Mesodermal cell (in vitro differentiated cells): ENCODE measurements around the gene TNN.

ENCODE experiments used
- H3K27ac ChIP-seq: 2 replicates; pipeline ENCODE4 v1.7.0; 2013; ENCODE audit warnings: mild to moderate bottlenecking, low read depth, low read length, moderate library complexity; ENCODE audit not compliant: severe bottlenecking
- H3K36me3 ChIP-seq: 2 replicates; pipeline ENCODE4 v1.7.1; 2013; ENCODE audit warnings: mild to moderate bottlenecking, low read length, moderate library complexity; ENCODE audit not compliant: control insufficient read depth, insufficient read depth
- H3K4me1 ChIP-seq: one replicate; pipeline ENCODE4 v1.7.1; 2013; ENCODE audit warnings: mild to moderate bottlenecking, low read length; ENCODE audit not compliant: insufficient read depth, control insufficient read depth, poor library complexity, severe bottlenecking
- H3K4me3 ChIP-seq: 2 replicates; pipeline ENCODE4 v1.7.0; 2013; ENCODE audit warnings: low read length, control low read depth, mild to moderate bottlenecking; ENCODE audit not compliant: insufficient read depth, poor library complexity, severe bottlenecking; ENCODE audit errors: extremely low read depth
- H3K9me3 ChIP-seq: 2 replicates; pipeline ENCODE4 v1.7.1; 2013; ENCODE audit warnings: mild to moderate bottlenecking, low read length, moderate library complexity; ENCODE audit not compliant: control insufficient read depth
- WGBS, 2 experiments: methylation state at CpG; one replicate each; pipeline ENCODE4 v1.1.5; 2013; ENCODE audit warnings: missing lambda C conversion rate in 2 of 2; ENCODE audit not compliant: insufficient coverage in 2 of 2; 5-methylcytosine and 5-hydroxymethylcytosine counted together

The TNN gene

DNA sequence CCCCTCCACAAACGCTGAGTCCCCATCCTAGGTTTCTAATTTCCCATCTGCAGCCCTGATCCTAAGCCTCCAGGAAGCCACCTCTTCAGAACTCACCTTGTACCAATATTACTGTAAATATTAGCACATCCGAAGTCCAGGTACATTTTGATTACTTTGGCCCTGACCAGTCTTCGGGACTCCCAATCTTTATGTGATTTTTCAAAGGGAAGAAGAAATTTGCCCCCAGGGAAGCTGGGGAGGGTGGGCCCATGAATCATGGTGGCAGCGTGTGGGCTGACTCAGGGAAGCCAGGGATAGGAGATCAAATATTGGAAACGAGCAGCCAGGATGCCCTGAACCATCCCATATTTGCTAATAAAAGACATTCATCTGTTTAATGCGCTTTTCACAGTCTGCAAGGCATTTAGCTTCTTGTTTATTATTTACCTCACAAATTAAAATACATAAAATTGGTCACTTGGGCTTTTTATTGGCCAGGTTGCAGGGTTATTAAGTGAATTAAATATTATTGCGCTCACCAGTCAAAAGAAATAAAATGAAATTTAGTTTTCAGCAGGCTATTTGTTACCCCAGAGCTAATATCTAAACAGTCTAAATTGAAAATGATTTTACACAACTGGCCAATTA is 78.4 kb downstream of the TNN start:
- no peaks in the 10 kb centered on the region for H3K4me1 ChIP-seq
- no peaks in the 10 kb centered on the region for H3K36me3 ChIP-seq
- H3K27ac ChIP-seq, result no peak overlapping the region
- WGBS, 2 experiments, result 61 to 70% methylated on average over 2 to 4 of the region's 7 CpGs
- no peaks in the 10 kb centered on the region for H3K9me3 ChIP-seq
- no peak overlapping the region for H3K4me3 ChIP-seq

DNA sequence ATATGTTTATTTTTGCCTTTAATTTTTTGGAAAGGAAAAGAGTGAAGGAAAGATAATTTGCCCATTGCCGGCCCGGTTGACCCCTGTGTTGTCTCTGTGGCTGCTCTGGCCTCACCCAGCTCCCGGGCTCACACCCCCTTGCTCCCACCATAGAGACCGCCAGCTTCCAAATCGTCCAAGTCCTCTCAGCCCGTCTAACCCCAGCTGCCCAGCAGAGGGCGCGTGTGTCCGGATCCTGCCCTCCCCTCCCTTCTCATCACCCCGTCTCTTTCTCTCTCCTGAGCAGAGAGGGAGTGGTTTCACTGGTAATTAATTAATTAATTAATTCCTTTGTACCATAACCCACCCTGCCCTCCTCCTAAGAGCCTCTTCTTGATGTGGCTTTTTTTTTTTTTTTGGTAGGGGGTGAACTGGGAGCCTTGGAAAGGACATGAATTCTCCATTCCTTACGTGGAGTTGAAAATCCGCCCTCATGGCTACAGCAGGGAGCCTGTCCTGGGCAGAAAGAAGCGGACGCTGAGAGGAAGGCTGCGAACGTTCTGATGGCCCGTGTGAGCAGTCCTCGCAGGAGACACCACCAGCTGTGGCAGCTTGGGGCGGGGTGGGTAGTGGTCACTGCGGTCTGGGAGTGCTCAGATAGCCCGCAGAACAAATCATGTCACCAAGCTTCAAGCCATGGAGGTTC is 79.0 kb downstream of the TNN start:
- no peak overlapping the region for H3K27ac ChIP-seq
- no peaks in the 10 kb centered on the region for H3K4me1 ChIP-seq
- H3K4me3 ChIP-seq, result no peak overlapping the region
- H3K36me3 ChIP-seq, result no peaks in the 10 kb centered on the region
- no peaks in the 10 kb centered on the region for H3K9me3 ChIP-seq
- 43 to 51% methylated on average over 9 to 14 of the region's 21 CpGs for WGBS, 2 experiments

DNA sequence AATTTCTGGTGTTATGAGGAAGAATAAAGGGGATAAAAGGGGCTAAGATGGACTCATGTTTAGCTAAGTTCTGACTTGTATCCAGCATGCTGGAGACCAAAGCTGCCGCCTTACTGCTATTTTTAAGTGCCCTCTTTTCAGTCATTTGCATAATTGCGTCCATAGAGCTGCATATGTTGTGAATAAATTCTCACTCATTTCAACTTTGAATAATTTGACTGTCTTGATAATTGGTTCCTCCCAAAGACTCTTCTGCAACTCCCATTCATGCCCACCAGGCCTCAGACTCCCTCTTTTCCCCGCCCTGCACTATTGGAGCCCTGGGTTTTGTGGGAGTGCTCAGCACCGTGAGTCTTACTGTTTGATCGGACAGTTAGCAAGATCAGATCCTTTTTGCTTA is 79.9 kb downstream of the TNN start:
- H3K4me3 ChIP-seq, result no peak overlapping the region
- 85 to 100% methylated on average over 1 to 2 of the region's 5 CpGs for WGBS, 2 experiments

DNA sequence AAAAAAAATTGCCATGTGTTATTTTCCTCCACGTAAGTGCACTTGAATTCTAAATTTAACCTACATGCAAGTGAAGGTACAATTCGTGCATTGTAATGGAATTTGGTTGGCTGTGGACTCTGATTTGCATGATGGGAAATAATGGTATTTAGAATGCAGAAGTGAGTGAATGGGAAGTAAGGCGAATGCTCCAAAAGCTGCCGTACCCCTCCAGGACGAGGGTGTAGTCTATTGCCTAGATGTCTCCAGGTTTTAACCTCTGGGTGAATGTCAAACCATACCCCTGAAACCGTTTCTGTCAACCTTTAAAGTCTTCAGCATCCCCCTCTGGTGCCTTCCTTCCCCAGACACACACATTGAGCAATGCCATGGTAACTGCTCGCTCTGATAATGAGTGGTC is 80.4 kb downstream of the TNN start:
- WGBS, 2 experiments, result 87 to 88% methylated on average over 5 to 6 of the region's 7 CpGs
- H3K27ac ChIP-seq, result no peak overlapping the region

More for the DNA sequence above, 79.9 kb downstream of the TNN start:
- no peak overlapping the region for H3K27ac ChIP-seq
- no peaks in the 10 kb centered on the region for H3K9me3 ChIP-seq
- H3K36me3 ChIP-seq, result no peaks in the 10 kb centered on the region
- no peaks in the 10 kb centered on the region for H3K4me1 ChIP-seq

DNA sequence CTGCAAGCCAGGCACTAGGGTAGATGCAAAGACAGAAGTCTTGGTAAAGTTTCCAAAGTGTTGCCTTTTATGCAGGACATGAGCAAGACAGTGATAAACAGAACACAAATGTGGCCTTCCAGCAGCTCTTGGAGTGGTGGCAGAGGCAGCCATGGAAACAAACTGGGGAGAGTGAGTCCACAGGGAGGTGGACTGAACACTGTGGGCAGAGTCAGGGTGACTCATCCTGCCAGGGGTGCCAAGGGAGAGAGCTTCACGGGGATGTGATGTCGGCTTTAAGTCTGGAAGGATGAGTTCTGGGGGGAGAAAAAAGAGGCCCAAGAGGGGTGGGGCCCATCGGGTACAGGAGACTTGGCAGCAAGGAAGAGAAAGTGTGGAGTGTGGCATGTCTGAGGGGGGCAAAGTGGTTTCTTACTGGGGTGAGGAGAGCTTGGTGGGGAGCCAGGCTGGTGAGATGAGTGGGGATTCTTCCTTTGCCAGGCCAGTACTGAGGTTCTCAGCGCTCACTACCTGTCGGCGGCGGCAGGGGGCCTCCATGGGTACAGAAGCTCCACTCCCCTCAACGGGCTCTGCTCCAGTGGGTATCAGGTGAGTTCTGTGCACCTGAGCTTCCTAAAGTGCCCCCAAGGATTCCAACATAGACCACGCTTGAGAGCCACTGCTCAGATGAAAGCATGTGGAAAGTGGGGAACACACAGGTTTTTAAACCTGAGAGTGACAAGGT is 83.1 kb downstream of the TNN start:
- WGBS, 2 experiments, result 83 to 91% methylated on average over 8 to 9 of the region's 9 CpGs
- H3K36me3 ChIP-seq, result no peaks in the 10 kb centered on the region
- H3K27ac ChIP-seq, result no peak overlapping the region
- no peak overlapping the region for H3K4me3 ChIP-seq
- H3K9me3 ChIP-seq, result no peaks in the 10 kb centered on the region
- no peaks in the 10 kb centered on the region for H3K4me1 ChIP-seq

More for the DNA sequence above, 80.4 kb downstream of the TNN start:
- H3K4me3 ChIP-seq, result no peak overlapping the region
- H3K4me1 ChIP-seq, result no peaks in the 10 kb centered on the region
- H3K36me3 ChIP-seq, result no peaks in the 10 kb centered on the region
- H3K9me3 ChIP-seq, result no peaks in the 10 kb centered on the region

GRCh38 chr1:175152006-175152652 is 84.5 kb downstream of the TNN start:
- 12 to 20% methylated on average over 5 to 12 of the region's 15 CpGs for WGBS, 2 experiments
- H3K27ac ChIP-seq, result no peak overlapping the region
- no peak overlapping the region for H3K4me3 ChIP-seq
- H3K4me1 ChIP-seq, result no peaks in the 10 kb centered on the region
- no peaks in the 10 kb centered on the region for H3K9me3 ChIP-seq
- H3K36me3 ChIP-seq, result no peaks in the 10 kb centered on the region

DNA sequence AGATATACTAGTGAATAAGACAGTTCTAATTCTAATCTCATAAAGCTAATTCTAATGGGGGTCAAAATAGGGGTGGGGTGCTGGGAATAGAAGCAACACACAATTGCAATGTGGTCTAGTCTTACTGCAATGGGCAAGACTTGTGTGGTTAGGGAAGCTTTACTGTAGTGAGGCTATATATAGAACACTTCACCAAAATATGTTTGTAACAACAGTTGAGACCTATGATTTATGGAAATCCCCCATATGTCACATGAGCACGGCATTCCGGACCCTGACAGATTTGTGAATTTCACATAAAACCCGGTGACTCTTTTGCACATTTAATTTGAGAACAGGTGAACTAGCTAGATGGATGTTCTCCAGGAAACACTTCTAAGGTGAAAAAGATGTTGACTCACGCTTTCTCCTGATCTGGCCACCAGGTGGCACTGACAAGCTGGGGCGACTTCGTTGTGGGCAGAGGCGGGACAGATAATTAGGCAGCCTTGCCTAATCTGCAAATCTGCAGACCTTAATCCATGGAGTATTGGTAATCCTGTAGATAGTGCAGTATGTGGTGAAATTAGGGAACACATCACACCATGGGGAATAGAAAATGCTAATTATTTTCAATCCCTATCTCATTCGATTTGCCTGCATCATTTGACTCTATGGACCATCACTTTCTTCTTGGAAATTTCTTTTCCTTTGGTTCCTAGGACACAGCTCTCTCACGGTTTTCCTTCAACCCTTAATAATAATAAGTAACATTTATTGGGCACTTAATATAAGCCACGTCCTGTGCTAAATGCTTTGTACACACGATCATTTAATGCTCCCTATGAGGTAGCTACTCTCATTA is 87.2 kb downstream of the TNN start:
- H3K36me3 ChIP-seq, result peaks cover under 1% of the 10 kb centered on the region
- H3K27ac ChIP-seq, result no peak overlapping the region
- H3K4me3 ChIP-seq, result no peak overlapping the region
- no peaks in the 10 kb centered on the region for H3K4me1 ChIP-seq
- H3K9me3 ChIP-seq, result no peaks in the 10 kb centered on the region
- 1 to 17% methylated on average over 5 to 7 of the region's 11 CpGs for WGBS, 2 experiments

GRCh38 chr1:175155473-175155856 is 87.8 kb downstream of the TNN start:
- Histone ChIP-seq H3K4me3 (no peak overlapping the region), H3K4me1 (no peaks in the 10 kb centered on the region), H3K27ac (no peak overlapping the region), H3K36me3 (peaks cover 6% of the 10 kb centered on the region), H3K9me3 (no peaks in the 10 kb centered on the region)
- WGBS, 2 experiments, result 81 to 91% methylated on average over 4 of the region's 4 CpGs

DNA sequence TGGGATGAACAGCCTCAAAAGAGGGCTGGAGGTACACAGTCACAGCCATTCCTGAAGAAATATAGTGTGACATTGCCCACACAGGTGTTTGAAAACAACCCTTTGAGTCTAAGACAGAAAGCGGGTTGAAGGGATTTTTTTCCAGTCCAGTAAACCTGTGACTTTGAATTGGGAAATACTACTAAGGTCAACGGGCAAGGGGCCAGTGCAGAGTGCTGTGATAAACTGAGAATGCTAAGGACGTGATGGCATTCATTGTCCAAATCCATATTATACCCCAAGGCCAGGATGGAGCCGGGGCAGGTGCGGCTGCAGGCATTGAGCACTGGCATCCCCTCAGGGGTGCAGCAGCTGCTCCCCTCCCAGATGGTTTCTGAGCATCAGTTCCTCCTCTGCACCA is 88.3 kb downstream of the TNN start:
- Histone ChIP-seq H3K4me1 (no peaks in the 10 kb centered on the region), H3K9me3 (no peaks in the 10 kb centered on the region), H3K27ac (no peak overlapping the region), H3K4me3 (no peak overlapping the region), H3K36me3 (peaks cover 10% of the 10 kb centered on the region)
- 83 to 100% methylated on average over 3 to 4 of the region's 5 CpGs for WGBS, 2 experiments

DNA sequence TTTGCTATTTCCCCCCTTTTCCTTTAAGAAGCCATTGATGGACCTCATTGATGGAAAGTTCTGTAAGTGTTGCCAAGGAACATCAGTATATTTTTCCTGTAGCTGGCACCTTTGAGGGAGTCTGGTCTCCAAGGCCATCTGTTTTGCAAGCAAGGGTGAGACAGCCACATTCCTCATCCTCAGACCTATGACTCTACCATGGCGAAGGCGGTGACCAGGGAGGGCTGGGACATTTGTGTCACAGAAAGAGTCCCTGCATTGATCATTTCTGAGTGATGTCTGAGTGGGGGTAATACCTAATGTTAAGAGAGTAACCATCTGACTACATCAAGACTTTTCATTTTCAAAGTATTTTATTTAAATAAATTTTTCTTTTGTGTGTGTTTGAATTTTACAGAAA is 89.6 kb downstream of the TNN start:
- Histone ChIP-seq H3K9me3 (no peaks in the 10 kb centered on the region), H3K4me1 (no peaks in the 10 kb centered on the region), H3K27ac (no peak overlapping the region), H3K36me3 (peaks cover 12% of the 10 kb centered on the region), H3K4me3 (no peak overlapping the region)
- WGBS, 2 experiments, result no CpG with 5 or more reads among the region's 2 CpGs
